ENCODE data around the gene CDKL2. TPM values are rescaled to one million over a fixed set of nuclear protein-coding genes. Genes with fewer than 3 reads are reported as not detected.

The CDKL2 gene
- total RNA-seq, 2 donors from 2014 or later = 1.6 to 4.6 TPM

GRCh38 chr4:75644095-75644494, 13.8 kb upstream of the CDKL2 start:
- intact Hi-C loops (cut with DNase I) = no loop called here
- Histone ChIP-seq H3K27ac (no peak overlapping the region), H3K9me3 (no peaks in the 10 kb centered on the region), H3K4me1 (no peaks in the 10 kb centered on the region), H3K27me3 (no peaks in the 10 kb centered on the region), H3K4me3 (no peak overlapping the region), H3K36me3 (replicated peaks in 1 of 2; ENCODE audit: insufficient read depth in 1 of 2, low read depth in 2 of 2) (peaks cover 8 to 32% of the 10 kb centered on the region in 2 donors)
- ATAC-seq = no peak
- 74 to 77% methylated on average over 4 of the region's 4 CpGs for WGBS, 2 donors
- TF ChIP-seq CTCF (IDR thresholded peaks at IDR 0.05) = no peak
- no peak for DNase-seq

GRCh38 chr4:75643651-75644050, 13.3 kb upstream of the CDKL2 start:
- Histone ChIP-seq H3K4me1 (no peaks in the 10 kb centered on the region), H3K27ac (no peak overlapping the region), H3K9me3 (no peaks in the 10 kb centered on the region), H3K36me3 (replicated peaks in 1 of 2; ENCODE audit: insufficient read depth in 1 of 2, low read depth in 2 of 2) (peaks cover 8 to 32% of the 10 kb centered on the region in 2 donors), H3K27me3 (no peaks in the 10 kb centered on the region), H3K4me3 (no peak overlapping the region)
- intact Hi-C loops (cut with DNase I) = no loop called here
- no peak for TF ChIP-seq POLR2A (IDR thresholded peaks at IDR 0.05)
- no peak for TF ChIP-seq CTCF (IDR thresholded peaks at IDR 0.05)
- ATAC-seq = no peak
- DNase-seq = no peak
- 76 to 82% methylated on average over 3 of the region's 3 CpGs for WGBS, 2 donors

GRCh38 chr4:75639124-75639695, 8.9 kb upstream of the CDKL2 start:
- Histone ChIP-seq H3K4me1 (no peaks in the 10 kb centered on the region), H3K9me3 (no peaks in the 10 kb centered on the region), H3K4me3 (no peak overlapping the region), H3K27me3 (no peaks in the 10 kb centered on the region), H3K36me3 (replicated peaks in 1 of 2; ENCODE audit: insufficient read depth in 1 of 2, low read depth in 2 of 2) (no peaks in the 10 kb centered on the region), H3K27ac (no peak overlapping the region)
- intact Hi-C loops (cut with DNase I) = no loop called here
- no peak for ATAC-seq
- DNase-seq = no peak
- TF ChIP-seq CTCF (IDR thresholded peaks at IDR 0.05) = no peak
- TF ChIP-seq POLR2A (IDR thresholded peaks at IDR 0.05) = no peak
- 90 to 98% methylated on average over 7 of the region's 7 CpGs for WGBS, 2 donors

GRCh38 chr4:75637827-75638226, 7.5 kb upstream of the CDKL2 start:
- DNase-seq (no peak), ATAC-seq (no peak)
- H3K27ac ChIP-seq = no peak overlapping the region
- no peaks in the 10 kb centered on the region for H3K4me1 ChIP-seq
- intact Hi-C loops (cut with DNase I) = no loop called here
- H3K27me3 ChIP-seq = no peaks in the 10 kb centered on the region
- H3K9me3 ChIP-seq = no peaks in the 10 kb centered on the region
- WGBS, 2 donors = 80 to 100% methylated on average over 1 of the region's 1 CpG
- no peak for TF ChIP-seq CTCF (IDR thresholded peaks at IDR 0.05)
- no peak for TF ChIP-seq POLR2A (IDR thresholded peaks at IDR 0.05)
- H3K4me3 ChIP-seq = no peak overlapping the region
- H3K36me3 ChIP-seq (replicated peaks in 1 of 2; ENCODE audit: insufficient read depth in 1 of 2, low read depth in 2 of 2) = no peaks in the 10 kb centered on the region

- H3K27ac ChIP-seq = no peak overlapping the region
- no peak for TF ChIP-seq POLR2A (IDR thresholded peaks at IDR 0.05)
- no peak for TF ChIP-seq CTCF (IDR thresholded peaks at IDR 0.05)
- ATAC-seq = no peak
- no peaks in the 10 kb centered on the region for H3K4me1 ChIP-seq
- DNase-seq = no peak
- H3K9me3 ChIP-seq = no peaks in the 10 kb centered on the region
- no peaks in the 10 kb centered on the region for H3K27me3 ChIP-seq
- intact Hi-C loops (cut with DNase I) = no loop called here
- no peak overlapping the region for H3K4me3 ChIP-seq
- 88 to 93% methylated on average over 1 of the region's 1 CpG for WGBS, 2 donors
- no peaks in the 10 kb centered on the region for H3K36me3 ChIP-seq (replicated peaks in 1 of 2; ENCODE audit: insufficient read depth in 1 of 2, low read depth in 2 of 2)
Measured at GRCh38 chr4:75637176-75637575, 6.8 kb upstream of the CDKL2 start.

Measured in body of pancreas (tissue), 4 donors.